Fibroblast of peridontal ligament (primary cell): ENCODE measurements around the gene RASL10A.
A peak's percentile ranks its signal among the peaks of the same experiment; 100 is the strongest.

ENCODE experiments used
- DNase-seq: peaks from one replicate; pipeline ENCODE4 v3.0.0-alpha.2; 2010; ENCODE audit errors: extremely low read depth

The RASL10A gene

GRCh38 chr22:29323641-29324040 lies 8.1 kb upstream of the RASL10A start:
- DNase-seq: no peak

- DNase-seq: no peak
Observed at GRCh38 chr22:29320546-29320945, 5.0 kb upstream of the RASL10A start.

- no peak for DNase-seq
Observed at GRCh38 chr22:29319072-29319471, 3.6 kb upstream of the RASL10A start.

- DNase-seq: no peak
Observed at GRCh38 chr22:29317827-29318454, 2.4 kb upstream of the RASL10A start.

GRCh38 chr22:29316141-29316828 lies 788 bp upstream of the RASL10A start:
- no peak for DNase-seq

GRCh38 chr22:29314537-29315285 lies 786 bp downstream of the RASL10A start:
- no peak for DNase-seq

GRCh38 chr22:29313576-29314466 lies 1.7 kb downstream of the RASL10A start:
- no peak for DNase-seq

- DNase-seq: no peak
Observed at GRCh38 chr22:29313126-29313575, 2.3 kb downstream of the RASL10A start.

GRCh38 chr22:29312218-29313125 lies 3.0 kb downstream of the RASL10A start:
- no peak for DNase-seq

GRCh38 chr22:29311464-29312217 lies 3.9 kb downstream of the RASL10A start:
- no peak for DNase-seq

- DNase-seq: peak; percentile 96
Observed at GRCh38 chr22:29310863-29311339, 4.6 kb downstream of the RASL10A start.

GRCh38 chr22:29310065-29310862 lies 5.2 kb downstream of the RASL10A start:
- no peak for DNase-seq

- no peak for DNase-seq
Observed at GRCh38 chr22:29309332-29310064, 6.0 kb downstream of the RASL10A start.

- DNase-seq: peak; percentile 66
Observed at GRCh38 chr22:29308791-29309262, 6.7 kb downstream of the RASL10A start.

GRCh38 chr22:29308148-29308790 lies 7.2 kb downstream of the RASL10A start:
- DNase-seq: no peak

GRCh38 chr22:29307596-29308147 lies 7.8 kb downstream of the RASL10A start:
- no peak for DNase-seq
